Panc1 (cell line): Measurements from ENCODE around the gene GPSM1. TPM values are rescaled to one million over a fixed set of nuclear protein-coding genes. Genes with fewer than 3 reads are reported as not detected.

Experiments used
- ATAC-seq: fragments of 200-7000 bp; cut with Tn5 transposase; 2 replicates; pipeline ENCODE4 v1.9.1; 2020; ENCODE audit warnings: mild to moderate bottlenecking, moderate library complexity
- BruUV-seq: library from RNA; stranded (reverse); fragments of 400-500 nt; replicated peaks from 2 replicates; lab custom pipeline; 2021; lab: Mats Ljungman, UMichigan
- CTCF ChIA-PET: fragments of 300-600 bp; sonication (Branson Sonifier 250); formaldehyde crosslinking; loops from one replicate; lab custom pipeline; 2022; ENCODE audit warnings: antibody characterized with exemption; lab: Charles Lee
- POLR2A ChIA-PET: fragments of 300-600 bp; sonication (Branson Sonifier 250); formaldehyde crosslinking; loops from one replicate; lab custom pipeline; 2022; ENCODE audit warnings: antibody characterized with exemption; lab: Charles Lee
- DNase-seq: peaks from one replicate; pipeline ENCODE4 v3.0.0-alpha.2; 2010; ENCODE audit warnings: low read depth, low spot score
- H3K27ac ChIP-seq: 2 replicates; pipeline ENCODE4 v1.5.1; 2011; ENCODE audit warnings: mild to moderate bottlenecking, low read length, inconsistent platforms
- H3K27me3 ChIP-seq: fragments of 200-500 bp; sonication (Bioruptor generic); 2 replicates; pipeline ENCODE4 v1.6.0; 2014; ENCODE audit warnings: low read length, inconsistent platforms; ENCODE audit not compliant: control insufficient read depth, insufficient read depth
- H3K36me3 ChIP-seq: fragments of 200-500 bp; sonication (Bioruptor generic); 2 replicates; pipeline ENCODE4 v1.5.1; 2014; ENCODE audit warnings: inconsistent platforms, mild to moderate bottlenecking, low read length, moderate library complexity; ENCODE audit not compliant: control insufficient read depth, insufficient read depth
- H3K4me1 ChIP-seq: 2 replicates; pipeline ENCODE4 v1.5.1; 2011; ENCODE audit warnings: inconsistent platforms, mild to moderate bottlenecking, low read length, moderate library complexity; ENCODE audit not compliant: control insufficient read depth, insufficient read depth
- H3K4me3 ChIP-seq, 2 experiments: 2 replicates each; pipeline ENCODE4 v1.5.1; 2011 to 2012; ENCODE audit warnings: low read depth in 2 of 2, low read length in 2 of 2, mild to moderate bottlenecking in 2 of 2, inconsistent platforms in 1 of 2, moderate library complexity in 1 of 2
- H3K9me3 ChIP-seq: fragments of 200-500 bp; sonication (Bioruptor generic); 2 replicates; pipeline ENCODE4 v1.5.1; 2014; ENCODE audit warnings: low read depth, mild to moderate bottlenecking, inconsistent platforms, low read length, moderate library complexity; ENCODE audit not compliant: control insufficient read depth, insufficient read depth
- POLR2AphosphoS5 ChIP-seq: IDR thresholded peaks from 2 replicates; pipeline ENCODE4 v1.6.1; 2012; ENCODE audit warnings: mild to moderate bottlenecking, low read depth, low read length, moderate library complexity
- SIN3A ChIP-seq: IDR thresholded peaks from 2 replicates; pipeline ENCODE4 v1.6.1; 2012; ENCODE audit warnings: low read depth, mild to moderate bottlenecking, low read length, moderate library complexity, borderline replicate concordance; ENCODE audit not compliant: insufficient read depth
- TCF7L2 ChIP-seq: IDR thresholded peaks from 2 replicates; pipeline ENCODE4 v1.6.1; 2011; ENCODE audit warnings: mild to moderate bottlenecking, low read depth, low read length, inconsistent platforms
- in situ Hi-C: cut with HindIII; loops from 2 replicates; pipeline ENCODE4 v1.10.0; 2016; ENCODE audit warnings: low sequenced_read_pairs, low pct_unique_long_range_greater_than_20kb
- intact Hi-C: fragments of 100-400 bp; cut with micrococcal nuclease; formaldehyde crosslinking; loops from one replicate; pipeline ENCODE4 v1.10.0; 2022; ENCODE audit not compliant: unreplicated experiment
- total RNA-seq: library from RNA; stranded (reverse); gene quantifications from one replicate; pipeline ENCODE4 v1.2.1, GENCODE V29; 2021; ENCODE audit not compliant: unreplicated experiment
- TF ChIP-seq, protein P1 (sequence below), 2 experiments: IDR thresholded peaks; 2 replicates each; pipeline ENCODE4 v1.6.1; 2011 to 2012; ENCODE audit warnings: low read depth in 2 of 2, control low read depth in 1 of 2, low read length in 1 of 2, mild to moderate bottlenecking in 1 of 2, moderate library complexity in 1 of 2; ENCODE audit not compliant: insufficient read depth in 1 of 2
- TF ChIP-seq, protein P2 (sequence below): fragments of 450-650 bp; IDR thresholded peaks from 2 replicates; pipeline ENCODE4 v1.5.1; 2017; ENCODE audit warnings: mild to moderate bottlenecking

GPSM1 gene
- total RNA-seq, 1 experiment from 2014 or later: 14.2 TPM

DNA sequence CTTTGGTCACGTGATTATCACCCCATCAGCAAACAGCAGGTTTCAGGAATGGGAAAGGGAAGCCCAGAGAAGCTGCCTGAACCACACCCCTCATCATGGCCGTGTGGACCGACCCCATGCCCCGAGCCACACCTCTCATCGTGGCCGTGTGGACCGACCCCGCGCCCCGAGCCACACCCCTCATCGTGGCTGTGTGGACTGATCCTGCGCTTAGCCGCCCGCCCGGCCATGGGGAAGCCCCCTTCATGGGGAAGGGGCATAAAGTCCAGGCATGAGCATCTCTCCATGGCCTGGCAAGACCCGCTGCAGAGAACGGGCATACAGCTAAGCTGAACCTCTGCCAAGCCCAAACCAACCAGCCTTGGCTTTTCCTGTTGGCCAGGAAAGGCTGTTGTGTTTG is 66.2 kb downstream of the GPSM1 start:
- Histone ChIP-seq H3K9me3 (no peaks in the 10 kb centered on the region), H3K27me3 (no peaks in the 10 kb centered on the region), H3K36me3 (no peaks in the 10 kb centered on the region; the same call in 1 of the 2 replicates), H3K27ac (no peak overlapping the region), H3K4me3 (no peak overlapping the region), H3K4me1 (0 out of 2 replicates have a peak, but pooled peaks cover under 1% of the 10 kb centered on the region)
- intact Hi-C loops (no loop called here), in situ Hi-C loops (no loop called here)
- BruUV-seq: no TSS peak
- CTCF ChIA-PET: no interaction called here
- TF ChIP-seq, protein P1, sequence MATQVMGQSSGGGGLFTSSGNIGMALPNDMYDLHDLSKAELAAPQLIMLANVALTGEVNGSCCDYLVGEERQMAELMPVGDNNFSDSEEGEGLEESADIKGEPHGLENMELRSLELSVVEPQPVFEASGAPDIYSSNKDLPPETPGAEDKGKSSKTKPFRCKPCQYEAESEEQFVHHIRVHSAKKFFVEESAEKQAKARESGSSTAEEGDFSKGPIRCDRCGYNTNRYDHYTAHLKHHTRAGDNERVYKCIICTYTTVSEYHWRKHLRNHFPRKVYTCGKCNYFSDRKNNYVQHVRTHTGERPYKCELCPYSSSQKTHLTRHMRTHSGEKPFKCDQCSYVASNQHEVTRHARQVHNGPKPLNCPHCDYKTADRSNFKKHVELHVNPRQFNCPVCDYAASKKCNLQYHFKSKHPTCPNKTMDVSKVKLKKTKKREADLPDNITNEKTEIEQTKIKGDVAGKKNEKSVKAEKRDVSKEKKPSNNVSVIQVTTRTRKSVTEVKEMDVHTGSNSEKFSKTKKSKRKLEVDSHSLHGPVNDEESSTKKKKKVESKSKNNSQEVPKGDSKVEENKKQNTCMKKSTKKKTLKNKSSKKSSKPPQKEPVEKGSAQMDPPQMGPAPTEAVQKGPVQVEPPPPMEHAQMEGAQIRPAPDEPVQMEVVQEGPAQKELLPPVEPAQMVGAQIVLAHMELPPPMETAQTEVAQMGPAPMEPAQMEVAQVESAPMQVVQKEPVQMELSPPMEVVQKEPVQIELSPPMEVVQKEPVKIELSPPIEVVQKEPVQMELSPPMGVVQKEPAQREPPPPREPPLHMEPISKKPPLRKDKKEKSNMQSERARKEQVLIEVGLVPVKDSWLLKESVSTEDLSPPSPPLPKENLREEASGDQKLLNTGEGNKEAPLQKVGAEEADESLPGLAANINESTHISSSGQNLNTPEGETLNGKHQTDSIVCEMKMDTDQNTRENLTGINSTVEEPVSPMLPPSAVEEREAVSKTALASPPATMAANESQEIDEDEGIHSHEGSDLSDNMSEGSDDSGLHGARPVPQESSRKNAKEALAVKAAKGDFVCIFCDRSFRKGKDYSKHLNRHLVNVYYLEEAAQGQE (IDR thresholded peaks at IDR 0.05; ENCODE audit: insufficient read depth in 1 of 2, low read depth in 2 of 2, low read length in 1 of 2): no peak
- TF ChIP-seq, protein P2, sequence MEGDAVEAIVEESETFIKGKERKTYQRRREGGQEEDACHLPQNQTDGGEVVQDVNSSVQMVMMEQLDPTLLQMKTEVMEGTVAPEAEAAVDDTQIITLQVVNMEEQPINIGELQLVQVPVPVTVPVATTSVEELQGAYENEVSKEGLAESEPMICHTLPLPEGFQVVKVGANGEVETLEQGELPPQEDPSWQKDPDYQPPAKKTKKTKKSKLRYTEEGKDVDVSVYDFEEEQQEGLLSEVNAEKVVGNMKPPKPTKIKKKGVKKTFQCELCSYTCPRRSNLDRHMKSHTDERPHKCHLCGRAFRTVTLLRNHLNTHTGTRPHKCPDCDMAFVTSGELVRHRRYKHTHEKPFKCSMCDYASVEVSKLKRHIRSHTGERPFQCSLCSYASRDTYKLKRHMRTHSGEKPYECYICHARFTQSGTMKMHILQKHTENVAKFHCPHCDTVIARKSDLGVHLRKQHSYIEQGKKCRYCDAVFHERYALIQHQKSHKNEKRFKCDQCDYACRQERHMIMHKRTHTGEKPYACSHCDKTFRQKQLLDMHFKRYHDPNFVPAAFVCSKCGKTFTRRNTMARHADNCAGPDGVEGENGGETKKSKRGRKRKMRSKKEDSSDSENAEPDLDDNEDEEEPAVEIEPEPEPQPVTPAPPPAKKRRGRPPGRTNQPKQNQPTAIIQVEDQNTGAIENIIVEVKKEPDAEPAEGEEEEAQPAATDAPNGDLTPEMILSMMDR: no peak
- TF ChIP-seq POLR2AphosphoS5 (no peak), TCF7L2 (no peak), SIN3A (no peak)
- ATAC-seq (no peak), DNase-seq (no peak)
- POLR2A ChIA-PET: no interaction called here

DNA sequence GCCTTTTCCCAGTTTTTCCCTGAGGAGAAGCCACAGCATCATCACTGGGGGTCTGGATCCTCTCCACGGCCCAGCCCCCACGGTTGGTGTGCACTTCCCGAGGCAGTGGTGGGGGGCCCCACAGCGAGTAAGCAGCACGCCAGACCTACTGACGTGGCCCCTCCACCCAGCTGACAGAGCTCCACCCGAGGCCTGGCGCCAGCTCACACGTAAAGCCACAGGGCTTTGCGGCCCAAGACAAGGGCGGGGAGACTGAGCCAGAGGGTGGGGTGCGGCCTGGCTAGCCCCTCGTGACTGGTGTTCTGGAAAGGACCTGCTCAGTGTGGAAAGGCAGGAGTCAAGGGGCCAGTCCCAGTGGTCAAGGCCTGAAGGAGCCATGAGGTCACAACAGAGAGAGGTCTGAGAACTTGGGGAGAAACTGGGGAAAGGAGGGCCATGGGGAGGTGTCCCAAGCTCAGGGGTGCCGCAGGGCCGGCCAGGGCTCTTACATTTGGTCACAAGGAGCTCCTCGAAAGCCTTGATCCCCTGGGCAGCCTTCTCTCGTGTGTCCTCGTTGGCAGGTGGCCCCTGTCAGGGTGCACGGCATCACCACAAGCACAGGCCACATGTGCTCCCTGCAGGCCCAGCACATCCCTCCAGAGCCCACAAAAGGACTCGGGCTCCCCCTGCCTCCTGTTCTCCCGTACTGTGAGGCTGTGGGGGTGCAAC is 67.1 kb downstream of the GPSM1 start:
- ChIA-PET POLR2A (interaction anchor here (1.0 kb wide), 1 partner anchor 9 kb away, joined by 6 read pairs; no protein-coding TSS in a partner anchor), CTCF (no interaction called here)
- Histone ChIP-seq H3K27ac (no peak overlapping the region), H3K27me3 (no peaks in the 10 kb centered on the region), H3K36me3 (no peaks in the 10 kb centered on the region; the same call in 1 of the 2 replicates), H3K4me3 (no peak overlapping the region), H3K4me1 (0 out of 2 replicates have a peak, but pooled peaks cover 4% of the 10 kb centered on the region), H3K9me3 (no peaks in the 10 kb centered on the region)
- in situ Hi-C loops: no loop called here
- BruUV-seq: no TSS peak
- no peak for DNase-seq
- intact Hi-C loops: no loop called here
- no peak for ATAC-seq
- no peak for TF ChIP-seq TCF7L2

DNA sequence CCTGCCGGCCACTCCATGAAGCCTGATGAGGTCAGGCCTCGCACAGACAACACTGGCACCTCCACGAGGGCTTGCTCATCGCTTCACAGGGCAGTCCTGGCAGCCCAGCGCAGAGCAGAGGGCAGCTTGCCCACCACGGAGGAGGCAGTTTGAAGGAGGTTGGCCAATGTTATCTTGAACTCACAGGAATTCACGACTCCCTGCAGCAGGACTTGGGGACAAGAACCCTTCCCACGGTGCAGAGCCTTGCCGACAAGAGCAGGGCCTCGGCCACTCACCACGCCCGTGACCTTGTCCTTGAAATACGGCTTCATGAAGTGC is 67.6 kb downstream of the GPSM1 start:
- no peak overlapping the region for H3K27ac ChIP-seq
- BruUV-seq: no TSS peak
- no peak overlapping the region for H3K4me3 ChIP-seq
- H3K27me3 ChIP-seq: no peaks in the 10 kb centered on the region
- TF ChIP-seq TCF7L2 (no peak), SIN3A (no peak), POLR2AphosphoS5 (no peak)
- TF ChIP-seq, protein P1 (IDR thresholded peaks at IDR 0.05; ENCODE audit: insufficient read depth in 1 of 2, low read depth in 2 of 2, low read length in 1 of 2): no peak
- TF ChIP-seq, protein P2: no peak
- 0 out of 2 replicates have a peak, but pooled peaks cover 4% of the 10 kb centered on the region for H3K4me1 ChIP-seq
- ChIA-PET CTCF (no interaction called here), POLR2A (no interaction called here)
- H3K36me3 ChIP-seq: no peaks in the 10 kb centered on the region; the same call in 1 of the 2 replicates
- intact Hi-C loops (no loop called here), in situ Hi-C loops (no loop called here)
- no peaks in the 10 kb centered on the region for H3K9me3 ChIP-seq
- DNase-seq: no peak
- ATAC-seq: no peak
